D721Med (cell line): Measurements from ENCODE around the gene CHAD.
"Not testable (repeated sequence)": the region's sequence is repeated elsewhere in the genome, so short reads cannot be mapped to it uniquely, and the experiment has no call there.

ENCODE experiments used
- DNase-seq: peaks from one replicate; pipeline ENCODE4 v3.0.0; 2011; ENCODE audit warnings: low spot score; ENCODE audit not compliant: insufficient read length
- FAIRE-seq: peaks from 2 replicates; lab custom pipeline; 2011; peaks lifted over from hg19 to GRCh38; lab: Jason Lieb, UNC
- CTCF ChIP-seq: IDR thresholded peaks from 2 replicates; pipeline ENCODE4 v1.5.1; 2012; ENCODE audit warnings: mild to moderate bottlenecking, control low read depth; ENCODE audit not compliant: insufficient read depth; ENCODE audit errors: missing control alignments

CHAD gene

GRCh38 chr17:50420419-50421112 is 48.1 kb downstream of the CHAD start:
- FAIRE-seq = no peak
- TF ChIP-seq CTCF = no peak
- DNase-seq = no peak

GRCh38 chr17:50419577-50419976 is 49.1 kb downstream of the CHAD start:
- DNase-seq, FAIRE-seq: not testable (repeated sequence)

GRCh38 chr17:50414808-50415207 is 53.9 kb downstream of the CHAD start:
- TF ChIP-seq CTCF = no peak
- FAIRE-seq (no peak), DNase-seq (no peak)
